ENCODE results near the gene ONECUT2.

DNA sequence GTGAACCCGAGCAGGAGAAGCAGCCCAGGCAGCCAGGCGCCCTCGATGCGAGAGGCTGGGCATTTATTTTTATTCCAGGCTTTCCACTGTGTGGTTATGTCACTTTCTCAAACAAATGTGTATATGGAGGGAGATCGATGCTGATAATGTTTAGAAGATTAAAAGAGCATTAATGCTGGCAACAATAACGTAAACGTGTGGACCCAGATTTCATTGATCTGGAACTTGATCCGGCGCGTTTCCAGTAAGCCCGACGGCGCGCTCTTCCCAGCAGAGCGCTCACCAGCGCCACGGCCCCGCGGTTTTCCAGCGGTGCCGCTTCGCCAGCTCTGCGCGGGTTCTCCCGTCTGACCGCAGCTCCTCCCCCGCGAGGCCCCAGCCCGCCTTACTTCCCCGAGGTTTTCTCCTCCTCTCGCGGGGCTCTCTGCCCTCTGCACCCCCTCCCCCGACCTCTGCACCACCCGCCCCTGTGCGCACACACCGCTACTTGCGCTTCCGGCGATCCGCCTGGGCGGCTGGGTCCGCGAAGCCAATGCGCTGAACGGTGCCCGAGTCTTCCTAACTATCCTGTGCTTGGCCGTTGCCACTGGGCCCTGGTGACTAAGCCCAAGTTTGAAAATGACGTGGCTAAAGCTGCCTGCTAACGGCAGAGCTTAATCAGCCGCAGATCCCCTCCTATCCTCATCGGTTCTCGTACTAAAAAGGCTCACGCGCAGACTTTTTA lies 6.1 kb downstream of the ONECUT2 start:
- TF ChIP-seq POLR2A (IDR thresholded peaks at IDR 0.05; ENCODE audit: low read length), result no peak
- TF ChIP-seq GATA1 (IDR thresholded peaks at IDR 0.05; ENCODE audit: low read depth, low read length), result no peak

All from erythroblast (primary cell).